ENCODE measurements around the gene XPO5. TPM values are rescaled to one million over a fixed set of nuclear protein-coding genes. Genes with fewer than 3 reads are reported as not detected.

The XPO5 gene
- total RNA-seq: 11.3 and 13.6 TPM in 2 replicates

GRCh38 chr6:43575772-43576551 lies at the start of gene XPO5, which contains the start of gene POLH:
Gene XPO5 (minus strand): TSS chr6:43576038. CDS start chr6:43575864, 174 bp downstream.
Gene POLH (plus strand): TSS chr6:43576185. CDS start chr6:43582320, 6,135 bp downstream.

GRCh38 chr6:43516697-43517504 lies 58.9 kb downstream of the XPO5 start, which contains the start of the genes POLR1C and YIPF3:
Gene POLR1C (plus strand): TSS chr6:43517089. CDS start chr6:43517110, 21 bp downstream.
Gene YIPF3 (minus strand): TSS chr6:43516926. CDS start chr6:43516807, 119 bp downstream.

GRCh38 chr6:43509984-43510826 lies 65.6 kb downstream of the XPO5 start, which contains the start of gene LRRC73:
Gene LRRC73 (minus strand): TSS chr6:43510346. CDS start chr6:43509785, 561 bp downstream.

GRCh38 chr6:43477235-43478007 lies 98.4 kb downstream of the XPO5 start, which contains the start of gene TJAP1:
Gene TJAP1 (plus strand): TSS chr6:43477570. CDS start chr6:43499002, 21,432 bp downstream.

Other genes starting within 250 kb of the XPO5 start
- gene ZNF318, start 206.4 kb downstream of the XPO5 start, total RNA-seq: 3.9 and 4.1 TPM in 2 replicates
- 15.6 and 16.7 TPM in 2 replicates for gene ABCC10, start 148.5 kb downstream of the XPO5 start, total RNA-seq
- 0.26 and 0.63 TPM in 2 replicates for gene DLK2, start 120.5 kb downstream of the XPO5 start, total RNA-seq
- 8.0 TPM in 2 replicates for gene TJAP1, start 98.5 kb downstream of the XPO5 start, total RNA-seq
- gene LRRC73, start 65.7 kb downstream of the XPO5 start, total RNA-seq: 0.47 and 0.60 TPM in 2 replicates
- 137 and 172 TPM in 2 replicates for gene YIPF3, start 59.1 kb downstream of the XPO5 start, total RNA-seq
- gene POLR1C, start 58.9 kb downstream of the XPO5 start, total RNA-seq: 21.0 and 22.8 TPM in 2 replicates
- gene POLH, start 147 bp upstream of the XPO5 start, total RNA-seq: 19.1 and 23.3 TPM in 2 replicates
- 38.6 and 55.8 TPM in 2 replicates for gene GTPBP2, start 53.2 kb upstream of the XPO5 start, total RNA-seq
- 15.6 and 19.7 TPM in 2 replicates for gene MAD2L1BP, start 59.8 kb upstream of the XPO5 start, total RNA-seq
- 0.95 and 1.7 TPM in 2 replicates for gene RSPH9, start 69.0 kb upstream of the XPO5 start, total RNA-seq
- gene MRPS18A, start 111.8 kb upstream of the XPO5 start, total RNA-seq: 36.1 and 37.5 TPM in 2 replicates
- 41.8 and 164 TPM in 2 replicates for gene VEGFA, start 194.2 kb upstream of the XPO5 start, total RNA-seq